Type B pancreatic cell (in vitro differentiated cells): ENCODE results near the gene NACAD. TPM values are rescaled to one million over a fixed set of nuclear protein-coding genes. Genes with fewer than 3 reads are reported as not detected.

ENCODE experiments used
- DNase-seq: peaks from one replicate; pipeline ENCODE4 v3.0.0; 2021; ENCODE audit warnings: mixed read lengths; ENCODE audit not compliant: unreplicated experiment; ENCODE audit errors: extremely low spot score
- H3K27ac Mint-ChIP-seq: 2 replicates; pipeline ENCODE4 v1.8.0; 2021; ENCODE audit warnings: mild to moderate bottlenecking, mixed read lengths
- H3K27me3 Mint-ChIP-seq: 2 replicates; pipeline ENCODE4 v1.8.0; 2021; ENCODE audit warnings: mixed read lengths
- H3K36me3 Mint-ChIP-seq: 2 replicates; pipeline ENCODE4 v1.8.0; 2021; ENCODE audit warnings: mixed read lengths
- H3K4me1 Mint-ChIP-seq: one replicate; pipeline ENCODE4 v1.8.0; 2021; ENCODE audit warnings: mixed read lengths; ENCODE audit not compliant: unreplicated experiment
- H3K4me3 Mint-ChIP-seq: 2 replicates; pipeline ENCODE4 v1.8.0; 2021; ENCODE audit warnings: mild to moderate bottlenecking, mixed read lengths
- H3K9me3 Mint-ChIP-seq: 2 replicates; pipeline ENCODE4 v1.8.0; 2021; ENCODE audit warnings: mixed read lengths
- total RNA-seq: library from RNA; stranded (reverse); gene quantifications from 2 replicates; pipeline ENCODE4 v1.2.1, GENCODE V29; 2021; ENCODE audit warnings: low replicate concordance
- TF ChIP-seq, protein P1 (sequence below): fragments of 200-600 bp; sonication (generic); conservative IDR thresholded peaks from 2 replicates; pipeline ENCODE4 v1.5.0; 2021; ENCODE audit warnings: antibody characterized with exemption, mild to moderate bottlenecking

Gene NACAD
- total RNA-seq, 1 donor from 2014 or later: 12.5 TPM

DNA sequence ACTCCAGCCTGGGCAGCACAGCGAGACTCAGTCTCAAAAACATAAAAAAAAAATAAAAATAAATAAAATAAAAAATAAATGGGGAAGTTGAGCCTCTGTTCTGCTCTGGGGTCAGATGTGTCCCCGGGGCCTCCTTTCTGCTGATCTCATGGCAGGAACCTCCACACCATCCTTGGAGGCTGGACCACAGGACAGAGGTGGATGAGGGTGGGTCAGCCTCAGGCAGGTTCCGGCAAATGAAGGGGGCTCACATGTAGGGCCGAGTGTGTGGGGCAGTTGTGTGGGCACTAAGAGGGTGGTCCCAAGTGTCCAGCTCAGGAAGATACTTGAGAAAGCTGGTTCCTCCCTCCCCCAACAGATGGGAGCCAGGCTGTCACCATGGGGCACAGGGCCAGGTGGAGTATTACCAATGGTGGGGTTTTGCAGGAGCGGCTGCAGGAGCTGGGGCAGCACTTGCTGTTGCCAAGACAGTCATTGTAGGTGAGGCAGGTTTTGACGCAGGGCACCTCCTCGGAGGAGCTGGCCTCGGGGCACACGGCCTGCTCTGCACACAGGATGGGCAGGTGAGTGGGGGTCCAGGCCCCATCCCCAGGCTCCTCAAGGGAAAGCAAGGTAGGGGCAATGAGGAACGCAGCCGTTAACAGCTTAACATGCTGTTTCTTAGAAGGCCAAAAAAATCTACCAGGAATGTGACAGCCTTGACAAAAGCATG, 36.6 kb upstream of the NACAD start:
- H3K36me3 Mint-ChIP-seq: no peaks in the 10 kb centered on the region
- no peak for DNase-seq
- H3K4me1 Mint-ChIP-seq: no peaks in the 10 kb centered on the region
- H3K27ac Mint-ChIP-seq: no peak overlapping the region
- H3K9me3 Mint-ChIP-seq: no peaks in the 10 kb centered on the region
- no peak overlapping the region for H3K4me3 Mint-ChIP-seq
- TF ChIP-seq, protein P1, sequence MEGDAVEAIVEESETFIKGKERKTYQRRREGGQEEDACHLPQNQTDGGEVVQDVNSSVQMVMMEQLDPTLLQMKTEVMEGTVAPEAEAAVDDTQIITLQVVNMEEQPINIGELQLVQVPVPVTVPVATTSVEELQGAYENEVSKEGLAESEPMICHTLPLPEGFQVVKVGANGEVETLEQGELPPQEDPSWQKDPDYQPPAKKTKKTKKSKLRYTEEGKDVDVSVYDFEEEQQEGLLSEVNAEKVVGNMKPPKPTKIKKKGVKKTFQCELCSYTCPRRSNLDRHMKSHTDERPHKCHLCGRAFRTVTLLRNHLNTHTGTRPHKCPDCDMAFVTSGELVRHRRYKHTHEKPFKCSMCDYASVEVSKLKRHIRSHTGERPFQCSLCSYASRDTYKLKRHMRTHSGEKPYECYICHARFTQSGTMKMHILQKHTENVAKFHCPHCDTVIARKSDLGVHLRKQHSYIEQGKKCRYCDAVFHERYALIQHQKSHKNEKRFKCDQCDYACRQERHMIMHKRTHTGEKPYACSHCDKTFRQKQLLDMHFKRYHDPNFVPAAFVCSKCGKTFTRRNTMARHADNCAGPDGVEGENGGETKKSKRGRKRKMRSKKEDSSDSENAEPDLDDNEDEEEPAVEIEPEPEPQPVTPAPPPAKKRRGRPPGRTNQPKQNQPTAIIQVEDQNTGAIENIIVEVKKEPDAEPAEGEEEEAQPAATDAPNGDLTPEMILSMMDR: no peak
- no peaks in the 10 kb centered on the region for H3K27me3 Mint-ChIP-seq

DNA sequence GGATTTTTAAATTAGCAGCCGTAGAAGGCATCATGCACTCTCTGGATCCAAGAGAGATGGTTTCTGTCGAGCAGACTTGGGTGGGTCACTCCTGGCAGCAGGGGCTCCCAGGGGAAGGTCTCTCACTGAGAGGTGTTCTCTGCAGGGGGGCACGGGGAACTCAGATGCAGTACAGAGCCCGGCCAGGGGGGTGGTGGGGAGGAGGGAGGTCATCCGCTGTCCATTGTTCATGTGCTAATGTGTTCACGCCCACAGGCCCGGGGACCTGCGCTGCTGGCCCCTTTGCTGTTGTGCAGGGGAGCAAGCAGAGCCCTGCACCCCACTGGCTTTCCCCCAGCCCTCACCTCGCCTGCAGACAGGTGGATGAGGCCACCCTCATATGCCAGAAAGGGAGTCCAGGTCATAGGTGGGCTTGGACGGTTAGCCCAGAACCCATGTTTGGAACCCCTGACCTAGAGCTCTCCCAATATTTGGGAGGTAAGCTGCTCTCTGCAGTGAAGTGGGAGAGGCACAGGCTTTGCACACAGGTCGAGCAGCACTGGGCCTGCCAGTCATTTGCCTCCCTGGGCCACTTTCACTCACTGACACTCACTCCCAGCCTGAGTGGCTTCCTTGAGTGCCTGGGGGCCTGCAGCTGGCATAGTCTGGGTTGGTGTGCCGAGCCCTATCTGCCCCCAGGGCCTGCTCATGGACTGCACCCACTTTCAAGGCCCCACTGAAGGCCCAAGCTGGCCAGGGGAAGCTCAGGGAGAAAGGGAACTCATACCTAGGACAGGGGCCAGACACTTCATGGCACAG, 35.3 kb upstream of the NACAD start:
- Mint-ChIP-seq H3K4me1 (no peaks in the 10 kb centered on the region), H3K4me3 (no peak overlapping the region), H3K36me3 (no peaks in the 10 kb centered on the region), H3K27me3 (peaks cover 4% of the 10 kb centered on the region), H3K9me3 (no peaks in the 10 kb centered on the region), H3K27ac (no peak overlapping the region)
- TF ChIP-seq, protein P1: no peak
- no peak for DNase-seq

DNA sequence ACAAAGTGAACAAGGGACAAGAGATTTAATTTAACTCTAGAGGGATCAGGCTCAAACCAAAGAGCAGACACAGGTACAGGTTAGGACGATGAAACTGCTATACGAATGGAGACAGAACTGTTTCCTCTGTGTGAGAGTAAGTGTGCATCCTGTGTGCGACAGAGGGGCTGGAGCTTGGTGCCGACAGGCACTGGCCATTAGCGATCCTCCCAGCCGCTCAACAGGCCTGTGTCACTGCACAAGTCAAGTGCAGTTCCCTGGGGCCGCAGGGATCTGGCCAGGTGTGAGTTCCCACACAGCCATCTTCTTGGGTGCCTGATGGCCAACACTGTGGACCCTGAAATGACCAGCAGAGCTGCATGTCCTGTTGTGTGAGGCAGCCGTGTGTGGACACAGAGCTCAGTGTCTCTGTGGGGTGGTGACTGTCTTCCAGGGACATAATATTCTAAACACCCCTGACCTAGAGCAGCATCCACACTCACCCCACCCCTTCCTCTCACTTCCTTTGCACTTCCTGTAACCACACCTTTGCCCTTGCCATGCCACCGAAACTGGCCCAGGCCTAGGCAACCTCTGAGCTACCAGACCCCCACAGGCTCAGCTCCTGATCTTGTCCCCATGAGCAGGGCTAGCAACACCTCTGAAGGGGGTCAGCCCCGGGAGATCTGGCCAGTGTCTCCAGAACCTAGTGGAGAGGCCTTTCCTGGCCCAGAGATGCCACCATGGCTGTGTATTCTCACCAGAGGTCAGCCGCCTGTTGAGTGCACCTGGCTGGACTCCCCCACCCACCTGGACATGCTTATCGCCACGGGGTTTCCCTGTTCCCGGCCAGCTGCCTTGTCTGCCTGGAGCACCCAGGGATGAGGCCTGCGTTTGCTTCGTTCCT, 34.4 kb upstream of the NACAD start:
- H3K27ac Mint-ChIP-seq: no peak overlapping the region
- peaks cover 9% of the 10 kb centered on the region for H3K27me3 Mint-ChIP-seq
- H3K36me3 Mint-ChIP-seq: no peaks in the 10 kb centered on the region
- TF ChIP-seq, protein P1: no peak
- H3K4me1 Mint-ChIP-seq: no peaks in the 10 kb centered on the region
- no peak for DNase-seq
- H3K4me3 Mint-ChIP-seq: no peak overlapping the region
- no peaks in the 10 kb centered on the region for H3K9me3 Mint-ChIP-seq

DNA sequence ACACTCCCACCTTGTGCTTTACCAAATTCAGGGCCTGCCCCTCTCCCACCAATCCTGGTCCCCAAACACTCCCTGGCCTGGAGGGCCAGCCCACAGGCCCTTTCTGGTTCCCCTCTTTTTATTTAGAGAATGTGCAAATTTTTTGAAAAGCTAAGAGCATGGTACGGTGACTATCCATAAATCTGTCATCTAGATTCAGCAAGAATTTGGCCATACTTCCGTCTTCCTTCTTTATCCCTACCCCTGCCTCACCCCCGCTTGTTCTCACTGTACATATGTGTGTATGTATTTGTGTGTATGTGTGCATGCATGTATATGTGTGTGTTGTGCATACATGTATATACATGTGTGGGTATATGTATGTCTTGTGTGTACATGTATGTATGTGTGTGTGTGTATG, 30.8 kb upstream of the NACAD start:
- no peak overlapping the region for H3K4me3 Mint-ChIP-seq
- H3K4me1 Mint-ChIP-seq: no peaks in the 10 kb centered on the region
- TF ChIP-seq, protein P1: no peak
- H3K27ac Mint-ChIP-seq: no peak overlapping the region
- DNase-seq: no peak
- peaks cover 33% of the 10 kb centered on the region for H3K27me3 Mint-ChIP-seq
- no peaks in the 10 kb centered on the region for H3K36me3 Mint-ChIP-seq
- H3K9me3 Mint-ChIP-seq: no peaks in the 10 kb centered on the region

DNA sequence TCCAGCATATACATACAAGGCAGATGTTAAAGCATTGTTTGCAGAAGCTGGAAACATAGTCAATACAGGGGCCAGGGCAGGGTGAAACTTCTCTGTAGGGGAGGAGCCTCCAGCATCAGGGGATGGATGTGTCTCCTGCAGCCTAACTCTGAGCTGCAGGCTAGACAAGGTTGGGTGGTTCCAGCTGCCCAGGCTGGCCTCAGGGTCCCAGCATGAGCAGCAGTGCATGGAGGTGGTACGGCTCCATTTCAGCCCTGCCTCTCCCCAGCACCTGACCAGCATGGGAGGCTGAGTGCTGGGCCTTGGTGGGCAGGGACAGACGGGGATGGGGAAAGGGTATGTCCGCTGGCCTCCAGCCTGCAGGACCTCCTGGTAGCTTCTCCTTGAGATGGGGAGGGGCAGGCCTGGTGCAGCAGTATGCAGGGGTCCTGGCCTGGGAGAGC, 30.1 kb upstream of the NACAD start:
- Mint-ChIP-seq H3K27me3 (peaks cover 38% of the 10 kb centered on the region), H3K27ac (no peak overlapping the region), H3K4me1 (no peaks in the 10 kb centered on the region), H3K4me3 (no peak overlapping the region), H3K36me3 (no peaks in the 10 kb centered on the region), H3K9me3 (no peaks in the 10 kb centered on the region)
- TF ChIP-seq, protein P1: no peak
- no peak for DNase-seq
